Endothelial cell of umbilical vein (primary cell): ENCODE results near the gene BHLHA15. TPM values are rescaled to one million over a fixed set of nuclear protein-coding genes. Genes with fewer than 3 reads are reported as not detected.

Experiments
- BruUV-seq: library from RNA; stranded (reverse); fragments of 400-500 nt; replicated peaks from 2 replicates; lab custom pipeline; 2021; lab: Mats Ljungman, UMichigan
- CTCF ChIA-PET: fragments of 300-600, 350-600 bp; sonication (Branson Sonifier 250); formaldehyde crosslinking; loops from one replicate; lab custom pipeline; 2021; ENCODE audit warnings: antibody characterized with exemption, inconsistent platforms; lab: Charles Lee
- POLR2A ChIA-PET: fragments of 300-600, 350-600 bp; sonication (Branson Sonifier 250); formaldehyde crosslinking; loops from one replicate; lab custom pipeline; 2021; ENCODE audit warnings: antibody characterized with exemption, inconsistent platforms; lab: Charles Lee
- DNase-seq: peaks from one replicate; pipeline ENCODE4 v3.0.0-alpha.2; 2011; ENCODE audit warnings: low read depth, low spot score
- FAIRE-seq: peaks from 2 replicates; lab custom pipeline; 2011; peaks lifted over from hg19 to GRCh38; lab: Jason Lieb, UNC
- H2AFZ ChIP-seq: 2 replicates; pipeline ENCODE4 v1.6.0; 2012; ENCODE audit warnings: low read depth, low read length, control low read depth, inconsistent platforms
- H3K27ac ChIP-seq: 2 replicates; pipeline ENCODE4 v1.5.1; 2011; ENCODE audit warnings: low read depth, mild to moderate bottlenecking, control low read depth, low read length, moderate library complexity; ENCODE audit not compliant: insufficient read depth
- H3K27me3 ChIP-seq, 2 experiments: 2 replicates each; pipeline versions ENCODE4 v1.6.0 to v1.6.1; 2011; ENCODE audit warnings: low read length in 2 of 2, mixed read lengths in 1 of 2; ENCODE audit not compliant: control insufficient read depth in 2 of 2, insufficient read depth in 2 of 2
- H3K36me3 ChIP-seq, 2 experiments: 2 replicates in 1 of 2; 3 replicates in 1 of 2; pipeline ENCODE4 v1.5.1; 2011; ENCODE audit warnings: low read length in 2 of 2, mild to moderate bottlenecking in 1 of 2, moderate library complexity in 1 of 2; ENCODE audit not compliant: control insufficient read depth in 2 of 2, insufficient read depth in 2 of 2; ENCODE audit errors: extremely low read depth in 1 of 2
- H3K4me1 ChIP-seq: 3 replicates; pipeline ENCODE4 v1.5.1; 2011; ENCODE audit warnings: mild to moderate bottlenecking, low read length; ENCODE audit not compliant: control insufficient read depth, insufficient read depth; ENCODE audit errors: extremely low read depth
- H3K4me2 ChIP-seq: 2 replicates; pipeline ENCODE4 v1.6.1; 2011; ENCODE audit warnings: low read length, control low read depth, mixed read lengths; ENCODE audit not compliant: insufficient read depth
- H3K4me3 ChIP-seq, 3 experiments: fragments of 200-600 bp in 1 of 3; sonication (generic), shearing (Covaris generic) in 1 of 3; replicated peaks in 1 of 3; 2 replicates each; pipeline ENCODE4 v1.5.1; 2011 to 2016; ENCODE audit warnings: control low read depth in 3 of 3, low read length in 3 of 3, mild to moderate bottlenecking in 2 of 3, inconsistent platforms in 1 of 3, low read depth in 1 of 3, moderate library complexity in 1 of 3; ENCODE audit not compliant: insufficient read depth in 1 of 3
- H3K79me2 ChIP-seq: 2 replicates; pipeline ENCODE4 v1.6.0; 2012; ENCODE audit warnings: low read length, inconsistent platforms; ENCODE audit not compliant: control insufficient read depth, insufficient read depth
- H3K9ac ChIP-seq: replicated peaks from 2 replicates; pipeline ENCODE3; 2011; ENCODE audit warnings: low read length, control low read depth; ENCODE audit not compliant: insufficient read depth; ENCODE audit errors: extremely low read depth
- H3K9me1 ChIP-seq: replicated peaks from 3 replicates; pipeline ENCODE4 v1.6.0; 2011; ENCODE audit warnings: mild to moderate bottlenecking, low read length; ENCODE audit not compliant: control insufficient read depth, insufficient read depth; ENCODE audit errors: extremely low read depth
- H3K9me3 ChIP-seq: replicated peaks from 2 replicates; pipeline ENCODE4 v1.5.1; 2012; ENCODE audit warnings: low read length, inconsistent platforms; ENCODE audit not compliant: control insufficient read depth, insufficient read depth
- H4K20me1 ChIP-seq: replicated peaks from 2 replicates; pipeline ENCODE3; 2011; ENCODE audit warnings: mild to moderate bottlenecking, low read length; ENCODE audit not compliant: control insufficient read depth, insufficient read depth; ENCODE audit errors: extremely low read depth
- EZH2 ChIP-seq: IDR thresholded peaks from 2 replicates; pipeline ENCODE4 v1.6.1; 2012; ENCODE audit warnings: borderline replicate concordance, low read depth, mild to moderate bottlenecking, moderate library complexity, low read length, inconsistent platforms; ENCODE audit not compliant: severe bottlenecking
- FOS ChIP-seq: IDR thresholded peaks from 2 replicates; pipeline ENCODE4 v1.6.1; 2011; ENCODE audit warnings: mild to moderate bottlenecking, low read length, moderate library complexity, borderline replicate concordance; ENCODE audit not compliant: insufficient read depth
- GATA2 ChIP-seq: IDR thresholded peaks from 2 replicates; pipeline ENCODE4 v1.7.0; 2011; ENCODE audit warnings: low read depth, mild to moderate bottlenecking, moderate library complexity, mixed read lengths, low read length; ENCODE audit not compliant: insufficient read length, insufficient read depth
- JUN ChIP-seq: IDR thresholded peaks from 2 replicates; pipeline ENCODE4 v1.6.1; 2011; ENCODE audit warnings: borderline replicate concordance, low read depth; ENCODE audit not compliant: insufficient read length, insufficient read depth
- MYC ChIP-seq: IDR thresholded peaks from one replicate; pipeline ENCODE4 v1.6.1; 2011; ENCODE audit warnings: mild to moderate bottlenecking, low read depth, low read length
- POLR2A ChIP-seq: IDR thresholded peaks from 2 replicates; pipeline ENCODE4 v1.6.1; 2012; ENCODE audit warnings: low read depth, mild to moderate bottlenecking, control low read depth, low read length
- POLR2AphosphoS5 ChIP-seq: IDR thresholded peaks from 2 replicates; pipeline ENCODE4 v1.6.1; 2012; ENCODE audit warnings: low read depth, mild to moderate bottlenecking, control low read depth, low read length, moderate library complexity; ENCODE audit not compliant: insufficient read depth
- dilution Hi-C: fragments of 300-500 bp; cut with MboI; formaldehyde crosslinking; loops from one replicate; pipeline ENCODE4 v1.15.0; 2019; ENCODE audit warnings: low sequenced_read_pairs; ENCODE audit not compliant: extremely low pct_ligation_motif_present
- intact Hi-C: fragments of 100-400 bp; cut with micrococcal nuclease; formaldehyde crosslinking; loops from one replicate; pipeline ENCODE4 v1.10.0; 2022
- polyA plus RNA-seq, 4 experiments: library from polyadenylated mRNA; depleted of rRNA in 3 of 4; stranded (reverse) in 3 of 4; unstranded in 1 of 4; fragments of >200 nt; gene quantifications; 2 replicates each; pipeline versions ENCODE4 v1.2.1 to v1.2.3, GENCODE V29; 2011 to 2012; ENCODE audit warnings: missing spikeins in 1 of 4
- total RNA-seq: library from RNA; stranded (reverse); gene quantifications from 2 replicates; pipeline ENCODE4 v1.2.3, GENCODE V29; 2021
- TF ChIP-seq, protein P1 (sequence below), 2 donors: IDR thresholded peaks; 1 replicate in 1 of 2; 2 replicates in 1 of 2; pipeline ENCODE4 v1.5.1; 2011; ENCODE audit warnings: low read length in 2 of 2, mild to moderate bottlenecking in 2 of 2, moderate library complexity in 2 of 2, control low read depth in 1 of 2, inconsistent platforms in 1 of 2, low read depth in 1 of 2; ENCODE audit not compliant: insufficient read depth in 1 of 2; ENCODE audit errors: extremely low read depth in 1 of 2
- TF ChIP-seq, protein P2 (sequence below): IDR thresholded peaks from 2 replicates; pipeline ENCODE4 v1.6.1; 2011; ENCODE audit not compliant: insufficient read depth, insufficient read length

The BHLHA15 gene
- total and polyA plus RNA-seq, 2 donors (not counting 3 experiments of a cell fraction or from before 2014, with no cell fraction given), result 0.81 to 1.2 TPM

DNA sequence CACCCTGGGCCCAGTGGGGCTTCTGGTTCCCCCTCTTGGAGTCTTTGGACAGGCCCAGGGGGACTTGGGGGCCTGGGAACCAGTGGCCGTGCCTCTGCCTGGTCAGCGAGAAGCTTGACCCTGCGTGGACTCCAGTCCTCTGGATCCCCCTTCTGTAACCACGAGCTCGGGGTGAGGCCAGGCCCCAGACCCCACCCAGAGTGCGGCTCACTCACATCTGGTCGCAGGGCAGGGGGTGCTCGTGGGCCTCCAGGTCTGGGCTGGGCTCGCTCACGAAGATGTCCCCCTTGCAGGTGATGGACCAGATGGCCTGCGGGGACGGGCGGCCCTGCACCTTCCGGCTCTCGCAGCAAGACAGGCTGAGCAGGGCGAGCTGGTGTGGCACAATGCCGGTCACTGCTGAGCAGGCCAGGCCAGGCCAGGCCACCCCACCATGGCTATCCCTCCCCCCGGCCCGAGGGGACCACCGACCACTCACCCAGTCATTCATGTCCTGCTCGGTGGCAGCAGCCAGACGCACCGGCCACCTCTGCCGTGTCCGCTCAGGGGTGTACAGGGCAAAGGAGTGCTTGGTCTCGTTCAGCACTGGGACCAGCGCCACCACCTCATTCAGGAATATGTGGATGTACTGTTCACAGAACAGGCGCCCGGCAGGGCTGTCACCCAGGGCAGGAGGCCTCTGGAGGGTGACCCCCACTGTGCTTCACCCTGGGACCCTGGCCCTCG is 19.7 kb downstream of the BHLHA15 start:
- dilution Hi-C loops, result no loop called here
- intact Hi-C loops, result no loop called here
- Histone ChIP-seq H3K4me3 (no peak overlapping the region), H3K9me3 (no peaks in the 10 kb centered on the region), H3K9me1 (no peaks in the 10 kb centered on the region), H3K4me2 (no peak overlapping the region), H3K36me3 (peaks cover 2 to 35% of the 10 kb centered on the region in 2 experiments), H3K79me2 (no peaks in the 10 kb centered on the region), H2AFZ (no peak overlapping the region), H3K27me3 (no peaks in the 10 kb centered on the region), H4K20me1 (no peaks in the 10 kb centered on the region), H3K4me1 (no peaks in the 10 kb centered on the region), H3K27ac (no peak overlapping the region), H3K9ac (no peak overlapping the region)
- POLR2A ChIA-PET, result no interaction called here
- no TSS peak for BruUV-seq
- FAIRE-seq (no peak), DNase-seq (no peak)
- TF ChIP-seq, protein P1, sequence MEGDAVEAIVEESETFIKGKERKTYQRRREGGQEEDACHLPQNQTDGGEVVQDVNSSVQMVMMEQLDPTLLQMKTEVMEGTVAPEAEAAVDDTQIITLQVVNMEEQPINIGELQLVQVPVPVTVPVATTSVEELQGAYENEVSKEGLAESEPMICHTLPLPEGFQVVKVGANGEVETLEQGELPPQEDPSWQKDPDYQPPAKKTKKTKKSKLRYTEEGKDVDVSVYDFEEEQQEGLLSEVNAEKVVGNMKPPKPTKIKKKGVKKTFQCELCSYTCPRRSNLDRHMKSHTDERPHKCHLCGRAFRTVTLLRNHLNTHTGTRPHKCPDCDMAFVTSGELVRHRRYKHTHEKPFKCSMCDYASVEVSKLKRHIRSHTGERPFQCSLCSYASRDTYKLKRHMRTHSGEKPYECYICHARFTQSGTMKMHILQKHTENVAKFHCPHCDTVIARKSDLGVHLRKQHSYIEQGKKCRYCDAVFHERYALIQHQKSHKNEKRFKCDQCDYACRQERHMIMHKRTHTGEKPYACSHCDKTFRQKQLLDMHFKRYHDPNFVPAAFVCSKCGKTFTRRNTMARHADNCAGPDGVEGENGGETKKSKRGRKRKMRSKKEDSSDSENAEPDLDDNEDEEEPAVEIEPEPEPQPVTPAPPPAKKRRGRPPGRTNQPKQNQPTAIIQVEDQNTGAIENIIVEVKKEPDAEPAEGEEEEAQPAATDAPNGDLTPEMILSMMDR (IDR thresholded peaks at IDR 0.05; ENCODE audit: extremely low read depth in 1 of 2, insufficient read depth in 1 of 2, low read depth in 1 of 2, low read length in 2 of 2), result no peak
- CTCF ChIA-PET, result no interaction called here

DNA sequence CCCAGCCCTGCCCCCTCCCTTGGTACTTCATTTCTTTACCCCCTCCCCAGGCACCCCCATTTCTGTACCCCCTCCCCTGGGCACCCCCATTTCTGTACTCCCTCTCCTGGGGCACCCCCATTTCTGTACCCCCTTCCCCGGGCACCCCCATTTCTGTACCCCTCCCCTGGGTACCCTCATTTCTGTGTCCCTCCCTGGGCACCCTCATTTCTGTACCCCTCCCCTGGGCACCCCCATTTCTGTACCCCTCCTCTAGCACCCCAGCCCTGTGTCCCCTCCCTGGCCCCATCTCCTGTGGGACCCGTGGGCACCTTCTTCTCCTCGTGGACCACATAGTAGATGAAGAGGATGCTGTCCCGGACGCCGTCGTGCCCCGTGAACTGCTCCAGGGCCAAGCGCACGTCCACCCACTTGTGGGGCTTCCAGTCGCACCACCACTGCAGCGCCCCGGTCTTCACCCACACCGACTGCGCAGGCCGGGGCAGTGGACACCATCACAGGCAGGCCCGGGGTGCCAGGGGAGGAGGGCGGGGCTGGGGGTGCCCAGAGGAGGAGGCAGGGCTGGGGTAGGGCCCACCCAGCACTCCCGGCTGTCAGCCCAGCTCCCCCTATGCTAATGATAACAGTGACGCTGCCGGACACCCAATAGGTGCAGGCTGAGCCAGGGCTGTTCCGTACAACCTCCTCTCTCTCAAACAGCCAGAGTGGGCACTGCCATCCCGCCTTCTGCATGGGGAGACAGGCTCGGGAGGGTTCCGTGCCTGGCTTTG is 20.4 kb downstream of the BHLHA15 start:
- Histone ChIP-seq H3K4me2 (no peak overlapping the region), H3K9me1 (no peaks in the 10 kb centered on the region), H3K9me3 (no peaks in the 10 kb centered on the region), H3K27me3 (no peaks in the 10 kb centered on the region), H3K9ac (no peak overlapping the region), H3K4me1 (no peaks in the 10 kb centered on the region), H3K4me3 (no peak overlapping the region), H3K79me2 (no peaks in the 10 kb centered on the region), H3K36me3 (peaks cover 2 to 34% of the 10 kb centered on the region in 2 experiments), H3K27ac (no peak overlapping the region), H2AFZ (no peak overlapping the region), H4K20me1 (no peaks in the 10 kb centered on the region)
- CTCF ChIA-PET, result no interaction called here
- BruUV-seq, result no TSS peak
- dilution Hi-C loops (no loop called here), intact Hi-C loops (no loop called here)
- FAIRE-seq, result no peak
- TF ChIP-seq FOS, result no peak
- TF ChIP-seq GATA2, result no peak
- no peak for TF ChIP-seq POLR2AphosphoS5
- no peak for TF ChIP-seq POLR2A
- no peak for TF ChIP-seq JUN
- TF ChIP-seq, protein P2, sequence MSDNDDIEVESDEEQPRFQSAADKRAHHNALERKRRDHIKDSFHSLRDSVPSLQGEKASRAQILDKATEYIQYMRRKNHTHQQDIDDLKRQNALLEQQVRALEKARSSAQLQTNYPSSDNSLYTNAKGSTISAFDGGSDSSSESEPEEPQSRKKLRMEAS, result no peak
- TF ChIP-seq, protein P1 (IDR thresholded peaks at IDR 0.05; ENCODE audit: extremely low read depth in 1 of 2, insufficient read depth in 1 of 2, low read depth in 1 of 2, low read length in 2 of 2), result no peak
- no peak for TF ChIP-seq MYC
- TF ChIP-seq EZH2, result no peak
- POLR2A ChIA-PET, result no interaction called here
- DNase-seq, result no peak
